GM21825 (cell line): Measurements from ENCODE around the gene ETV6.
"Not testable (repeated sequence)": the region's sequence is repeated elsewhere in the genome, so short reads cannot be mapped to it uniquely, and the experiment has no call there.

Experiments used
- ATAC-seq: cut with Tn5 transposase; IDR thresholded peaks from one replicate; pipeline ENCODE4 v1.9.1; 2021; ENCODE audit warnings: mild to moderate bottlenecking, moderate library complexity; ENCODE audit not compliant: unreplicated experiment

ETV6 gene

GRCh38 chr12:11666131-11667050 lies 16.9 kb downstream of the ETV6 start:
- ATAC-seq = no peak

GRCh38 chr12:11667171-11667570 lies 17.7 kb downstream of the ETV6 start:
- no peak for ATAC-seq

GRCh38 chr12:11668611-11669010 lies 19.1 kb downstream of the ETV6 start:
- ATAC-seq = no peak

GRCh38 chr12:11669348-11669747 lies 19.9 kb downstream of the ETV6 start:
- no peak for ATAC-seq

GRCh38 chr12:11672256-11673191 lies 23.1 kb downstream of the ETV6 start:
- ATAC-seq = no peak

GRCh38 chr12:11673666-11674461 lies 24.4 kb downstream of the ETV6 start:
- ATAC-seq = no peak

GRCh38 chr12:11674894-11675390 lies 25.5 kb downstream of the ETV6 start:
- ATAC-seq = no peak

- ATAC-seq = no peak
These were observed 26.6 kb downstream of the ETV6 start for GRCh38 chr12:11676052-11676451.

GRCh38 chr12:11677093-11677492 lies 27.6 kb downstream of the ETV6 start:
- ATAC-seq = no peak

- ATAC-seq = no peak
These were observed 28.3 kb downstream of the ETV6 start for GRCh38 chr12:11677752-11678151.

- ATAC-seq = no peak
These were observed 29.3 kb downstream of the ETV6 start for GRCh38 chr12:11678781-11679180.

GRCh38 chr12:11681207-11681606 lies 31.7 kb downstream of the ETV6 start:
- no peak for ATAC-seq

GRCh38 chr12:11681695-11682094 lies 32.2 kb downstream of the ETV6 start:
- ATAC-seq = not testable (repeated sequence)

GRCh38 chr12:11684393-11684792 lies 34.9 kb downstream of the ETV6 start:
- ATAC-seq = no peak

- ATAC-seq = no peak
These were observed 35.3 kb downstream of the ETV6 start for GRCh38 chr12:11684811-11685210.

- ATAC-seq = no peak
These were observed 35.8 kb downstream of the ETV6 start for GRCh38 chr12:11685316-11685715.

- ATAC-seq = no peak
These were observed 36.2 kb downstream of the ETV6 start for GRCh38 chr12:11685716-11686115.

GRCh38 chr12:11686120-11686519 lies 36.6 kb downstream of the ETV6 start:
- ATAC-seq = no peak

- ATAC-seq = no peak
These were observed 38.1 kb downstream of the ETV6 start for GRCh38 chr12:11687528-11687927.

- ATAC-seq = no peak
These were observed 38.9 kb downstream of the ETV6 start for GRCh38 chr12:11688379-11688778.

GRCh38 chr12:11688831-11689230 lies 39.4 kb downstream of the ETV6 start:
- no peak for ATAC-seq
